SJCRH30 (cell line): Measurements from ENCODE around the gene CMPK2. TPM values are rescaled to one million over a fixed set of nuclear protein-coding genes. Genes with fewer than 3 reads are reported as not detected.

Experiments
- DNase-seq, 2 experiments: peaks; one replicate each; pipeline ENCODE4 v3.0.0-alpha.2; 2015 to 2020
- H3K27ac ChIP-seq: fragments of 250-450 bp; sonication (Bioruptor Pico); 2 replicates; pipeline ENCODE4 v1.5.1; 2020; ENCODE audit warnings: mild to moderate bottlenecking, moderate library complexity
- H3K27me3 ChIP-seq: fragments of 250-450 bp; sonication (Bioruptor Pico); 2 replicates; pipeline ENCODE4 v1.5.1; 2020; ENCODE audit warnings: mild to moderate bottlenecking, moderate library complexity
- H3K36me3 ChIP-seq: fragments of 250-450 bp; sonication (Bioruptor Pico); 2 replicates; pipeline ENCODE4 v1.5.1; 2020; ENCODE audit warnings: mild to moderate bottlenecking, moderate library complexity
- H3K4me1 ChIP-seq: fragments of 250-450 bp; sonication (Bioruptor Pico); 2 replicates; pipeline ENCODE4 v1.5.1; 2020; ENCODE audit warnings: mild to moderate bottlenecking, moderate library complexity
- H3K4me3 ChIP-seq: fragments of 250-450 bp; sonication (Bioruptor Pico); 2 replicates; pipeline ENCODE4 v1.5.1; 2020; ENCODE audit warnings: mild to moderate bottlenecking, moderate library complexity
- H3K9me3 ChIP-seq: fragments of 250-450 bp; sonication (Bioruptor Pico); replicated peaks from 2 replicates; pipeline ENCODE4 v1.5.1; 2020; ENCODE audit warnings: mild to moderate bottlenecking, moderate library complexity
- total RNA-seq: library from RNA; depleted of rRNA; stranded (reverse); fragments of >200 nt; shearing (Covaris generic); gene quantifications from 2 replicates; pipeline ENCODE4 v1.2.3, GENCODE V29; 2014; rRNA removed

Gene CMPK2
- total RNA-seq, 1 experiment from 2014 or later: not detected

DNA sequence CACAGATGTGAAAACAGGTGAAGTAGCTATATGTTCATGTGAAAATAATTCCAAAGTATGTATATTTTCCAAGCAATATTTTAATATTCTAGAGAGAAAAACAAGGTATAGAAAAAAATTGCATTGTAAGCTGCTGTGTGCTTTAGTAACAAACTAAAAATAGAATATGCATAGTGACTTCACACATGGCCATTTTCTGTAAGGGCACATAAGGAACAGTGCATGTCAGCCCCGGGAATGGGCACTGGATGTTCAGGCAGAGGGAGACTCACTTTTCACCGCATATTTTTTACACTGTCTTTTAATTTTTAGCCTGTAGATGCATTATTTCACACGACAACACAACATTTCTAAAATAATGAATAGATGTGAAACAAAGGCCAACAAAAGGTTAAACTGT, 46.0 kb downstream of the CMPK2 start:
- H3K4me3 ChIP-seq: no peak overlapping the region
- H3K27ac ChIP-seq: no peak overlapping the region
- H3K9me3 ChIP-seq: peaks cover 3% of the 10 kb centered on the region; the same call in 1 of the 2 replicates
- no peak for DNase-seq
- peaks cover 7% of the 10 kb centered on the region for H3K27me3 ChIP-seq
- no peaks in the 10 kb centered on the region for H3K36me3 ChIP-seq
- no peaks in the 10 kb centered on the region for H3K4me1 ChIP-seq

DNA sequence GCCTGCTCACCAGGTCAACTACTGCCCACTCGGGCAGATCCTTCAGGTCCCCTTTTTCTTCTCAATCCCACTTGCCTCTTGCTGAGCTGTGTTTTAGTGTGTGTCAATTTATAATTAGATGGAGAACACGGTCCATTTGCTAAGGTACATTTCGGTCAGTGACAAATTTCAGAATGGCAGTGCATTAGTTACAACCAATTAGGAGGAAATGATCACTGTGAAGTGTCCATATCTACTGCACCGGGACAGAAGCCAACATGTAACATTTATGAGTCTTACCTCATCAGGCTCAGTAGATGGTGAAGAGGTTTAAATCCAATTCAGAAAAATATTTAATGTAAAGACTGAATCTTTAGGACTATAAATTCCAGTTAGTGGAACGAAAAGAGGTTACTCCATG, 47.7 kb downstream of the CMPK2 start:
- Histone ChIP-seq H3K27ac (no peak overlapping the region), H3K36me3 (no peaks in the 10 kb centered on the region), H3K4me3 (no peak overlapping the region), H3K9me3 (peaks cover 3% of the 10 kb centered on the region; the same call in 1 of the 2 replicates), H3K4me1 (no peaks in the 10 kb centered on the region), H3K27me3 (peaks cover 7% of the 10 kb centered on the region)
- DNase-seq: no peak

DNA sequence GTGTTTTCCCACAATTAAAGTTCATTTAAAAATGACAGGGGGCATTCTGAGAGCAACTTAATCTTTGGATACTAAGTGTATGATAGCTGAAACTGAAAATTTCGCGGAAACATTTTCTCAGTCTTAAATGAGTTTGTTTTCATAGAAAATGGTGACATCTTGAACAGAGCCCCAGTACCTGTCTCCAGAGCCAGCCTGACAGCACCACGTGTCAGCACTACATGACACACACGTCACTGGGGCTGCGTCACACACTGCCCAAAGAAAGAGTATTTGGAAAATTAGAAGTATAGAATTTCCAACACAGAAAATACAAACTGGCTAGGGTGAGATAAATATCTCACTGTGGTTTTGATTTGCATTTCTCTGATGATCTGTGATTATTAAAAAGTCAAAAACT, 50.8 kb downstream of the CMPK2 start:
- Histone ChIP-seq H3K27me3 (peaks cover 4% of the 10 kb centered on the region; the same call in 1 of the 2 replicates), H3K4me3 (no peak overlapping the region), H3K27ac (no peak overlapping the region), H3K36me3 (no peaks in the 10 kb centered on the region), H3K4me1 (no peaks in the 10 kb centered on the region), H3K9me3 (peaks cover 3% of the 10 kb centered on the region; the same call in 1 of the 2 replicates)
- no peak for DNase-seq

DNA sequence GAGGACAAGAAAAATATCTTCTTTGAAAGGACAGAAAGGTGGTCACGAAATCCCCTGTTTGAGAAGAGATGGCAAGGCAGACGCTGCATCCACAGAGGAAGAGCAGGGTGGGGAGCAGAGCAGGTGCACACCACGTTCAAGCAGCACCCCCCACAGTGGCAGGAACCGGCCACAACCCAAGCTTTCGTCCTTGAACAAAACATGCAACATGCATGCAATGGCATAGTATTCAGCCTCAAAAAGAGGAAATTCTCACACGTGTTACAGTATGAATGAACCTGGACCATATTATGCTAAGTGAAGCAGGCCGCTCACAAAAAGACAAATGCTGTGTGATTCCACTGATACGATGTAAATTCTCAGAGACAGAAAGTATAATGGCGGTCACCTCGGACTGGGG, 51.4 kb downstream of the CMPK2 start:
- Histone ChIP-seq H3K4me3 (no peak overlapping the region), H3K27me3 (peaks cover 4% of the 10 kb centered on the region; the same call in 1 of the 2 replicates), H3K9me3 (peaks cover 3% of the 10 kb centered on the region; the same call in 1 of the 2 replicates), H3K4me1 (no peaks in the 10 kb centered on the region), H3K36me3 (no peaks in the 10 kb centered on the region), H3K27ac (no peak overlapping the region)
- DNase-seq: no peak

DNA sequence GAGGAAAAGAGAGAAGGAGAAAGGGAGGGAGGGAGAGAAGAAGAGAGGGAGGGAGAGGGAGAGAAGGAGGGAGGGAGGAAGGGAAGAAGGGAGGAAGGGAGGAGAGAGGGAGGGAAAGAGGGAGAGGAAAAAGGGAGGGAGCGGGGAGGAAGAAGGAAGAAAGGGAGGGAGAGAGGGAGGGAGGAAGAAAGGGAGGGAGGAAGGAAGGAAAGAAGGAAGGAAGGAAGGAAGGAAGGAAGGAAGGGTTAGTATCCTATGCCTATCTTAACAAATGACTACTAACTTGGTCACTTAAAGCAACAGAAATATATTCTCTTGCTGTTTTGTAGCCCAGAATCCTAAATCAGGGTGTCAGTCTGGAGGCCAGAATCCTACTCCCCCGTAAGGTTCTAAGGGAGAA, 52.1 kb downstream of the CMPK2 start:
- H3K9me3 ChIP-seq: peaks cover 3% of the 10 kb centered on the region; the same call in 1 of the 2 replicates
- no peaks in the 10 kb centered on the region for H3K27me3 ChIP-seq
- H3K4me1 ChIP-seq: no peaks in the 10 kb centered on the region
- H3K36me3 ChIP-seq: no peaks in the 10 kb centered on the region
- no peak for DNase-seq
- no peak overlapping the region for H3K4me3 ChIP-seq
- H3K27ac ChIP-seq: no peak overlapping the region

DNA sequence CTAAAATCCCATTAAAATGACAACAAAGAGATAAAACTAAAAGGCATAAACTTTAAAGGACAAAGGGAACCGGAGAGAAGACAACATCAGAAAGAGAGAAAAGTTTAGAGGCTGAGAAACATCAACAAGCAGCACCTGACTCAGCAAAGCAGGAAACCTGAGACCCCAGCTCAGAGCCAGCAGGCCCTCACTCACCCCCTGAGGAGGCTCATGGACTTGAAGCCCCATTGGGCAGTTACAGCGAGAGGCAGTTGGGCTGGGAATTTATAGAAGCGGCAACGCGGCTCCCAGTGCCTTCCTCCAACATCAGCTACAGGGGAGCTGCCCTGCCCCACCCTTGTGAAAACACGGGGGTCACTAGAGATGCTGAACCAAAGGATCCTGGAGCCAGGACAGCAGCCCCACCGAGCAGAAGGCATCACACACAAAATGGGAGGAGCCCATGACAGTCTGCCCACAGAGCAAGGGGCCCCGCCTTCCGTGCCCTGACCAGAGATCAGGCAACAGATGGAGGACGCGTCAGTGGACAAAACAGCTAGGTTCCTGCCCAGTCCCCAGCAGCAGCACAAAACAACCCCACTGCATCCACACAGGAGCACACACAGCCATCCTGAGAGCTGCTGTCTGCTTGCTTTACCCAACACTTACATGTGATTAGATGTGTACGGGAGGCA, 52.7 kb downstream of the CMPK2 start:
- Histone ChIP-seq H3K36me3 (no peaks in the 10 kb centered on the region), H3K27ac (no peak overlapping the region), H3K4me1 (no peaks in the 10 kb centered on the region), H3K9me3 (peaks cover 3% of the 10 kb centered on the region; the same call in 1 of the 2 replicates), H3K27me3 (no peaks in the 10 kb centered on the region), H3K4me3 (no peak overlapping the region)
- no peak for DNase-seq

DNA sequence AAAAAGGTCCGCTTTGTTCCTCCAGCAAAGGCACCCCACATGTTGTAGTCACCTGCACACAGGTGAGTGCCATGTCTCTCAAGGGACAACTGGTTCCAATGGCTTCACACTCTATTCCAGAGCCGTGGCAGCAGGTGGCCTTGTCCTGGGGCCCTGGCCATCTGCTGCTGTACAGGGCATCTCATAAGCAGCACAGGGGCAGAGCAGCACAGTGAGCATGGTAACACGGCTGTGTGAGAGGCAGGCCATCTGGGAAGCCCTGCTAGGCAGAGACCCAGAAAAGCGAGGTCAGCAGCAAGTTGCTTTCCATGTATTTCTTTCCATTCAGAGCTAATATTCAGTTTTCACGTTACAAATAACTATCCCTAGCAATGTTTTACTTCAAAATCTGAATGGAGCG, 54.7 kb downstream of the CMPK2 start:
- Histone ChIP-seq H3K36me3 (no peaks in the 10 kb centered on the region), H3K27ac (no peak overlapping the region), H3K4me1 (no peaks in the 10 kb centered on the region), H3K27me3 (no peaks in the 10 kb centered on the region), H3K9me3 (peaks cover 3% of the 10 kb centered on the region; the same call in 1 of the 2 replicates), H3K4me3 (no peak overlapping the region)
- DNase-seq: no peak

DNA sequence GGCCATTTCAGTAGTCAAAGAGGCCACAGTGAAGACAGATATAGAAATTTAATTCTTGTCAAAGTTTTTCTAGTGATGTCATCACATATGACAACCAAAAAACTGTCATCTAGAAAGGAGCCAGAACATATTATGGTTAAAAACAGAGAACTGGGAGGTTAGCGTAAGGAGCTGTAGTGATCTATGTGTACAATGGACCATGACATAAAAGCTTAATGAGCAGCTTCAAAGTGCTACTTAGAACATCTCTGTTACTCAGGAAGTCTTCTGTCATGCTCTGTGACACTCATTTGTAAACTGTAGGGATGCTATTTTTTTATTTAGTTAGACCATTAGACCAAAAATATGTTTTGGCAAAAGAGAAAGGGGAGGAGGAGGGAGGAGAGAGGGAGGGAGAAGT, 57.3 kb downstream of the CMPK2 start:
- H3K36me3 ChIP-seq: no peaks in the 10 kb centered on the region
- H3K27me3 ChIP-seq: 0 out of 2 replicates have a peak, but pooled peaks cover 5% of the 10 kb centered on the region
- DNase-seq: no peak
- H3K9me3 ChIP-seq: no peaks in the 10 kb centered on the region
- H3K27ac ChIP-seq: no peak overlapping the region
- H3K4me1 ChIP-seq: no peaks in the 10 kb centered on the region
- no peak overlapping the region for H3K4me3 ChIP-seq

DNA sequence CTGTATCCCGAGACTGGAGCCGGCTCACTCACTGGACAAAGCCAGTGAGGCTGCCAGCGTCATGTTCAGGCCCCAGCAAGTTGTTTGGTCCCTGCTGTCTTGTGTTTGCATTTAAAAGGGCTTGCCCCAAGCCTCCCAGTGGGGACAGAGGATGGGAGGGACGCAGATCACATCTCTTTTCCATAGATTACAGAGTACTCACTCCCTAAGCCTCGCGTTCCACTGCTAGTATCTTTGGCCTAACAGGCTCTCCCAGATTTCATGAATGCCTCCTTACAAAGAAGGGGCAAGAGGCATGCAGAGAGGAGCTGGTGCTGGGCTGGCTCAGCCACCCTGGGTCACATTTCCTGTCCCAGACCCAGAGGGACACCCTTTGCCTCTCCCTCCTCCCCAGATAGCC, 59.1 kb downstream of the CMPK2 start:
- no peak overlapping the region for H3K4me3 ChIP-seq
- H3K27ac ChIP-seq: no peak overlapping the region
- no peaks in the 10 kb centered on the region for H3K4me1 ChIP-seq
- no peak for DNase-seq
- no peaks in the 10 kb centered on the region for H3K36me3 ChIP-seq
- H3K9me3 ChIP-seq: no peaks in the 10 kb centered on the region
- 0 out of 2 replicates have a peak, but pooled peaks cover 5% of the 10 kb centered on the region for H3K27me3 ChIP-seq

DNA sequence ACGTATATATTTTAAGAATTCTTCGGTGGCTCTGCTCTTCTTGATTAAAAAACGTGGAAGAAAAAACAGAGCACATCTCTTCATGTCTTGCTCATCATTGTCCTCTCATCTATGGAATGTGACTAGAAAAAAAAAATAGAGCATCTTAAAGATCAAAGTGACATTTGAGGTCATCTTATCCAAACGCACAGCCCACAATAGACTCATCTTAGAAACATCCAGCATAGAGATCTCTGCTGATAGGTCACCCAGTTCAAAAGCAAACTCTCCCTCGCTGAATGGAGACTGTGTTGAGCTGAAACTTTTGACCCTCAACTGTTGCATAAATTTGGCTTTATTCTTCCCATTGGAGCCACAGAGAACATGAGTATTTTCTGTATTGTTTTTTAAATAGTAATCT, 65.2 kb downstream of the CMPK2 start:
- Histone ChIP-seq H3K27ac (no peak overlapping the region), H3K9me3 (no peaks in the 10 kb centered on the region)
- DNase-seq: no peak

More for the DNA sequence above, 65.2 kb downstream of the CMPK2 start:
- Histone ChIP-seq H3K36me3 (no peaks in the 10 kb centered on the region), H3K4me3 (no peak overlapping the region), H3K4me1 (no peaks in the 10 kb centered on the region), H3K27me3 (0 out of 2 replicates have a peak, but pooled peaks cover 5% of the 10 kb centered on the region)

Other genes with a start within 250 kb of the CMPK2 start
- not detected in 2 replicates for gene RSAD2, start 11.9 kb upstream of the CMPK2 start, total RNA-seq
- 14.4 and 14.9 TPM in 2 replicates for gene RNF144A, start 51.5 kb upstream of the CMPK2 start, total RNA-seq